Measurements from ENCODE around the gene NATD1.

GRCh38 chr17:21283482-21284318 is 30.5 kb upstream of the NATD1 start:
- TF ChIP-seq, protein P1, sequence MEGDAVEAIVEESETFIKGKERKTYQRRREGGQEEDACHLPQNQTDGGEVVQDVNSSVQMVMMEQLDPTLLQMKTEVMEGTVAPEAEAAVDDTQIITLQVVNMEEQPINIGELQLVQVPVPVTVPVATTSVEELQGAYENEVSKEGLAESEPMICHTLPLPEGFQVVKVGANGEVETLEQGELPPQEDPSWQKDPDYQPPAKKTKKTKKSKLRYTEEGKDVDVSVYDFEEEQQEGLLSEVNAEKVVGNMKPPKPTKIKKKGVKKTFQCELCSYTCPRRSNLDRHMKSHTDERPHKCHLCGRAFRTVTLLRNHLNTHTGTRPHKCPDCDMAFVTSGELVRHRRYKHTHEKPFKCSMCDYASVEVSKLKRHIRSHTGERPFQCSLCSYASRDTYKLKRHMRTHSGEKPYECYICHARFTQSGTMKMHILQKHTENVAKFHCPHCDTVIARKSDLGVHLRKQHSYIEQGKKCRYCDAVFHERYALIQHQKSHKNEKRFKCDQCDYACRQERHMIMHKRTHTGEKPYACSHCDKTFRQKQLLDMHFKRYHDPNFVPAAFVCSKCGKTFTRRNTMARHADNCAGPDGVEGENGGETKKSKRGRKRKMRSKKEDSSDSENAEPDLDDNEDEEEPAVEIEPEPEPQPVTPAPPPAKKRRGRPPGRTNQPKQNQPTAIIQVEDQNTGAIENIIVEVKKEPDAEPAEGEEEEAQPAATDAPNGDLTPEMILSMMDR (IDR thresholded peaks at IDR 0.05; ENCODE audit: control extremely low read depth in 1 of 3, insufficient read depth in 1 of 3, low read depth in 1 of 3, low read length in 3 of 3) = no peak
- TF ChIP-seq EP300 (IDR thresholded peaks at IDR 0.05; ENCODE audit: borderline replicate concordance in 1 of 2, low read depth in 2 of 2, low read length in 2 of 2) (no peak), MAX (IDR thresholded peaks at IDR 0.05) (no peak)
